Measurements from ENCODE around the gene PPFIBP1. TPM values are rescaled to one million over a fixed set of nuclear protein-coding genes. Genes with fewer than 3 reads are reported as not detected.

PPFIBP1 gene
- total and polyA plus RNA-seq, 2 experiments from 2014 or later, result 23.9 to 38.6 TPM

GRCh38 chr12:27513155-27513824, 10.7 kb upstream of the PPFIBP1 start:
- Histone ChIP-seq H2AFZ (no peak overlapping the region), H3K27ac (no peak overlapping the region), H3K79me2 (no peaks in the 10 kb centered on the region), H3K4me1 (ENCODE audit: insufficient read depth) (peaks cover 7% of the 10 kb centered on the region), H3K9me2 (replicated peaks; ENCODE audit: insufficient read depth) (no peaks in the 10 kb centered on the region), H3K9me3 (ENCODE audit: low read depth) (no peaks in the 10 kb centered on the region), H3K4me2 (no peak overlapping the region), H3K27me3 (no peaks in the 10 kb centered on the region), H4K20me1 (ENCODE audit: insufficient read depth, poor library complexity, severe bottlenecking) (no peaks in the 10 kb centered on the region), H3K36me3 (replicated peaks; ENCODE audit: insufficient read depth, low read depth) (no peaks in the 10 kb centered on the region), H3K4me3 (no peak overlapping the region)
- TF ChIP-seq EZH2 (IDR thresholded peaks at IDR 0.05; ENCODE audit: borderline replicate concordance), result no peak
- TF ChIP-seq CTCF (IDR thresholded peaks at IDR 0.05; ENCODE audit: poor library complexity), result no peak
- no peak for TF ChIP-seq EZH2phosphoT487 (IDR thresholded peaks at IDR 0.05; ENCODE audit: low read depth, severe bottlenecking, unreplicated experiment)
- DNase-seq (ENCODE audit: low spot score), result no peak
- WGBS (ENCODE audit: low lambda C conversion rate, missing lambda C conversion rate), result 78% methylated on average over 7 of the region's 7 CpGs

GRCh38 chr12:27515671-27516070, 8.3 kb upstream of the PPFIBP1 start:
- no peak overlapping the region for H3K27ac ChIP-seq
- H3K9me3 ChIP-seq (ENCODE audit: low read depth), result no peaks in the 10 kb centered on the region
- 53% methylated on average over 9 of the region's 9 CpGs for WGBS (ENCODE audit: low lambda C conversion rate, missing lambda C conversion rate)
- peaks cover 7% of the 10 kb centered on the region for H3K4me1 ChIP-seq (ENCODE audit: insufficient read depth)
- no peaks in the 10 kb centered on the region for H3K27me3 ChIP-seq
- DNase-seq (ENCODE audit: low spot score), result no peak
- no peak overlapping the region for H2AFZ ChIP-seq
- no peak overlapping the region for H3K4me2 ChIP-seq
- no peaks in the 10 kb centered on the region for H4K20me1 ChIP-seq (ENCODE audit: insufficient read depth, poor library complexity, severe bottlenecking)
- TF ChIP-seq CTCF (IDR thresholded peaks at IDR 0.05; ENCODE audit: poor library complexity) (no peak), EZH2phosphoT487 (IDR thresholded peaks at IDR 0.05; ENCODE audit: low read depth, severe bottlenecking, unreplicated experiment) (no peak), EZH2 (IDR thresholded peaks at IDR 0.05; ENCODE audit: borderline replicate concordance) (no peak)
- H3K9me2 ChIP-seq (replicated peaks; ENCODE audit: insufficient read depth), result no peaks in the 10 kb centered on the region
- no peaks in the 10 kb centered on the region for H3K79me2 ChIP-seq
- H3K4me3 ChIP-seq, result no peak overlapping the region
- no peaks in the 10 kb centered on the region for H3K36me3 ChIP-seq (replicated peaks; ENCODE audit: insufficient read depth, low read depth)

DNA sequence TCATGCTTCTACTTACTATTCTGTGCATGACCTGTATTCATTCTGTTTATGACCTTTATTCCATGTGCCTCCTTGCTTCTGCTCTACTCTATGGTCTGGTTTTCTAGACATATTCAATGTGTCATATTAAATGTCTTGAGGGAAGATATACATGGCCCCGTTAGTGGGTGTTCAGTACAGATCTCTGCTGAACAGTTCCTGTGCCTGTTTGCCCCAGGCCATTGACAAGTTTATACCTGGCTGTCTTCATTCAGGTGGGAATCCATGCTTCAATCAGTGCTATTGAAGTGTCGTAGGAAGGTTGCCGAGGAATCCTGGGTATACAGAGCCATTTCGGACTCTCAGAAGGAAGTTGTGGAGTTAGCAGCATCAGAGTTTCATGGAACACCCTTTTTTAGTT, 7.4 kb upstream of the PPFIBP1 start:
- no peaks in the 10 kb centered on the region for H3K36me3 ChIP-seq (replicated peaks; ENCODE audit: insufficient read depth, low read depth)
- TF ChIP-seq EZH2 (IDR thresholded peaks at IDR 0.05; ENCODE audit: borderline replicate concordance) (no peak), EZH2phosphoT487 (IDR thresholded peaks at IDR 0.05; ENCODE audit: low read depth, severe bottlenecking, unreplicated experiment) (no peak), CTCF (IDR thresholded peaks at IDR 0.05; ENCODE audit: poor library complexity) (no peak)
- H3K4me3 ChIP-seq, result no peak overlapping the region
- peaks cover 4% of the 10 kb centered on the region for H3K4me1 ChIP-seq (ENCODE audit: insufficient read depth)
- DNase-seq (ENCODE audit: low spot score), result no peak
- H3K27ac ChIP-seq, result no peak overlapping the region
- H3K9me3 ChIP-seq (ENCODE audit: low read depth), result no peaks in the 10 kb centered on the region
- no peaks in the 10 kb centered on the region for H3K9me2 ChIP-seq (replicated peaks; ENCODE audit: insufficient read depth)
- 53% methylated on average over 4 of the region's 4 CpGs for WGBS (ENCODE audit: low lambda C conversion rate, missing lambda C conversion rate)
- H3K4me2 ChIP-seq, result no peak overlapping the region
- H3K79me2 ChIP-seq, result no peaks in the 10 kb centered on the region
- no peaks in the 10 kb centered on the region for H4K20me1 ChIP-seq (ENCODE audit: insufficient read depth, poor library complexity, severe bottlenecking)
- no peaks in the 10 kb centered on the region for H3K27me3 ChIP-seq
- no peak overlapping the region for H2AFZ ChIP-seq

All from hepatocyte (in vitro differentiated cells).